Cerebellar cortex (tissue), 1 donor: Measurements from ENCODE around the gene PET100.
"Not testable (repeated sequence)": the region's sequence is repeated elsewhere in the genome, so short reads cannot be mapped to it uniquely, and the experiment has no call there.

Experiments used
- DNase-seq: peaks from one replicate; pipeline ENCODE4 v3.0.0-alpha.2; 2015; ENCODE audit warnings: low spot score

The PET100 gene

GRCh38 chr19:7633698-7634097, 4.1 kb downstream of the PET100 start, which contains the start of gene PCP2:
Gene PCP2 (minus strand): TSS chr19:7633719. CDS start chr19:7633457, 262 bp downstream.
- no peak for DNase-seq

GRCh38 chr19:7635670-7636069, 6.1 kb downstream of the PET100 start:
- DNase-seq: no peak

- no peak for DNase-seq
These were observed 6.7 kb downstream of the PET100 start for GRCh38 chr19:7636317-7636690.

GRCh38 chr19:7636691-7637373, 7.2 kb downstream of the PET100 start, which contains the start of gene STXBP2:
Gene STXBP2 (plus strand): TSS chr19:7637110. CDS start chr19:7637150, 40 bp downstream.
- no peak for DNase-seq

GRCh38 chr19:7637374-7638256, 8.0 kb downstream of the PET100 start:
- no peak for DNase-seq

- DNase-seq: no peak
These were observed 9.3 kb downstream of the PET100 start for GRCh38 chr19:7638802-7639465.

- DNase-seq: no peak
These were observed 10.3 kb downstream of the PET100 start for GRCh38 chr19:7639863-7640348.

GRCh38 chr19:7640803-7641202, 11.2 kb downstream of the PET100 start:
- DNase-seq: no peak

- DNase-seq: no peak
These were observed 12.0 kb downstream of the PET100 start for GRCh38 chr19:7641290-7642276.

- no peak for DNase-seq
These were observed 12.9 kb downstream of the PET100 start for GRCh38 chr19:7642295-7643030.

GRCh38 chr19:7643031-7643415, 13.4 kb downstream of the PET100 start:
- DNase-seq: no peak

- DNase-seq: not testable (repeated sequence)
These were observed 14.3 kb downstream of the PET100 start for GRCh38 chr19:7643629-7644549.

- no peak for DNase-seq
These were observed 14.9 kb downstream of the PET100 start for GRCh38 chr19:7644550-7644877.

- no peak for DNase-seq
These were observed 15.6 kb downstream of the PET100 start for GRCh38 chr19:7645163-7645562.

- no peak for DNase-seq
These were observed 16.2 kb downstream of the PET100 start for GRCh38 chr19:7645656-7646425.

GRCh38 chr19:7646426-7646700, 16.8 kb downstream of the PET100 start:
- DNase-seq: no peak

GRCh38 chr19:7647156-7647555, 17.6 kb downstream of the PET100 start:
- no peak for DNase-seq

- DNase-seq: no peak
These were observed 18.8 kb downstream of the PET100 start for GRCh38 chr19:7648265-7649014.
